Ascending aorta (tissue), 2 donors: ENCODE results near the gene SOX15. TPM values are rescaled to one million over a fixed set of nuclear protein-coding genes. Genes with fewer than 3 reads are reported as not detected.
A peak's percentile ranks its signal among the peaks of the same experiment; 100 is the strongest.

Experiments used
- DNase-seq, 2 donors: peaks; one replicate each; pipeline ENCODE4 v3.0.0-alpha.2; 2019; ENCODE audit warnings: low spot score in 2 of 2
- H3K27ac ChIP-seq, 2 donors: fragments of 200-600 bp; sonication (generic); one replicate each; pipeline ENCODE4 v1.5.1; 2016 to 2017; ENCODE audit warnings: mild to moderate bottlenecking in 1 of 2
- H3K27me3 ChIP-seq: fragments of 200-600 bp; sonication (generic); one replicate; pipeline ENCODE4 v1.5.1; 2017
- H3K36me3 ChIP-seq, 2 donors: fragments of 200-600 bp; sonication (generic); one replicate each; pipeline ENCODE4 v1.5.1; 2016
- H3K4me1 ChIP-seq, 2 donors: fragments of 200-600 bp; sonication (generic); one replicate each; pipeline ENCODE4 v1.5.1; 2016 to 2017; ENCODE audit warnings: mild to moderate bottlenecking in 1 of 2
- H3K4me3 ChIP-seq, 2 donors: fragments of 200-600 bp; sonication (generic); one replicate each; pipeline ENCODE4 v1.5.1; 2016 to 2017; ENCODE audit warnings: mild to moderate bottlenecking in 1 of 2
- H3K9me3 ChIP-seq, 2 donors: fragments of 200-600 bp; sonication (generic); one replicate each; pipeline ENCODE4 v1.5.1; 2016
- intact Hi-C: fragments of 100-400 bp; cut with DNase I; formaldehyde crosslinking; loops from one replicate; pipeline ENCODE4 v1.15.1; 2023
- total RNA-seq: library from RNA; depleted of rRNA; stranded (reverse); fragments of >200 nt; gene quantifications from one replicate; pipeline ENCODE4 v1.1.0, GENCODE V29; 2016
- TF ChIP-seq, protein P1 (sequence below), 3 experiments: fragments of 200-600 bp in 2 of 3; fragments of 450-650 bp in 1 of 3; sonication (generic) in 2 of 3; IDR thresholded peaks; one replicate each; pipeline ENCODE4 v1.5.1; 2016 to 2019; ENCODE audit warnings: antibody characterized with exemption in 3 of 3, mild to moderate bottlenecking in 1 of 3, moderate library complexity in 1 of 3

The SOX15 gene
- total RNA-seq, 1 donor from 2014 or later = not detected

DNA sequence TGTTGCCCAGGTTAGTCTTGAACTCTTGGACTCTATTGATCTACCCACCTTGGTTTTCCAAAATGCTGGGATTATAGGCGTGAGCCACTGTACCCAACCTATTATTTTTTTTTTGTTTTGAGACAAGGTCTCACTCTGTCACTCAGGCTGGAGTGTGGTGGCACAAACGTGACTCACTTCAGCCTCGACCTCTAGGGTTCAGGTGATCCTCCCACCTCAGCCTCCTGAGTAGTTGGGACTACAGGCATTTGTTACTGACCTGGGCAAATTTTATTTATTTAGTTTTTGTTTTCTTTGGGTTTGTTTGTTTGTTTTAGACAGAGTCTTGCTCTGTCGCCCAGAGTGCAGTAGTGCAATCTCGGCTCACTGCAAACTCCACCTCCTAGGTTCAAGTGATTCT, 33.8 kb upstream of the SOX15 start:
- Histone ChIP-seq H3K27me3 (no peaks in the 10 kb centered on the region), H3K4me3 (no peak overlapping the region), H3K27ac (no peak overlapping the region), H3K9me3 (no peaks in the 10 kb centered on the region), H3K36me3 (no peaks in the 10 kb centered on the region), H3K4me1 (peaks cover 0 to 4% of the 10 kb centered on the region in 2 donors)
- intact Hi-C loops = no loop called here
- TF ChIP-seq, protein P1, sequence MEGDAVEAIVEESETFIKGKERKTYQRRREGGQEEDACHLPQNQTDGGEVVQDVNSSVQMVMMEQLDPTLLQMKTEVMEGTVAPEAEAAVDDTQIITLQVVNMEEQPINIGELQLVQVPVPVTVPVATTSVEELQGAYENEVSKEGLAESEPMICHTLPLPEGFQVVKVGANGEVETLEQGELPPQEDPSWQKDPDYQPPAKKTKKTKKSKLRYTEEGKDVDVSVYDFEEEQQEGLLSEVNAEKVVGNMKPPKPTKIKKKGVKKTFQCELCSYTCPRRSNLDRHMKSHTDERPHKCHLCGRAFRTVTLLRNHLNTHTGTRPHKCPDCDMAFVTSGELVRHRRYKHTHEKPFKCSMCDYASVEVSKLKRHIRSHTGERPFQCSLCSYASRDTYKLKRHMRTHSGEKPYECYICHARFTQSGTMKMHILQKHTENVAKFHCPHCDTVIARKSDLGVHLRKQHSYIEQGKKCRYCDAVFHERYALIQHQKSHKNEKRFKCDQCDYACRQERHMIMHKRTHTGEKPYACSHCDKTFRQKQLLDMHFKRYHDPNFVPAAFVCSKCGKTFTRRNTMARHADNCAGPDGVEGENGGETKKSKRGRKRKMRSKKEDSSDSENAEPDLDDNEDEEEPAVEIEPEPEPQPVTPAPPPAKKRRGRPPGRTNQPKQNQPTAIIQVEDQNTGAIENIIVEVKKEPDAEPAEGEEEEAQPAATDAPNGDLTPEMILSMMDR (IDR thresholded peaks at IDR 0.05) = no peak
- no peak for DNase-seq

DNA sequence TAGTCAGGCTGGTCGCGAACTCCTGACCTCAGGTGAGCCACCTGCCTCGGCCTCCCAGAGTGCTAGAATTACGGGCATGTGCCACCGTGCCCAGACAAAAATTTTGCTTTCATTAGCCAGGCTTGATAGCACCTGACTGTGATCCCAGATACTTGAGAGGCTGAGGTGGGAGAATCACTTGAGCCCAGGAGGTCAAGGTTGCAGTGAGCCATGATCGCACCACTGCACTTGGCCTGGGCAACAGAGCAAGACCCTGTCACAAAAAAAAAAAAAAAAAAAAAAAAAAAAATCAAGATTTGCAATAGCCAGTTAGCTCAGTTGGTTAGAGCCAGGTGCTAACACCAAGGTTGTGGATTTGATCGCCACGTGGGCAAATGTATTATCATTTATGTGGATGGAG, 30.9 kb upstream of the SOX15 start:
- no peak overlapping the region for H3K4me3 ChIP-seq
- DNase-seq = no peak
- no peak overlapping the region for H3K27ac ChIP-seq
- TF ChIP-seq, protein P1 (IDR thresholded peaks at IDR 0.05) = no peak
- H3K27me3 ChIP-seq = no peaks in the 10 kb centered on the region
- no peaks in the 10 kb centered on the region for H3K36me3 ChIP-seq
- H3K4me1 ChIP-seq = no peaks in the 10 kb centered on the region
- no peaks in the 10 kb centered on the region for H3K9me3 ChIP-seq
- intact Hi-C loops = no loop called here

DNA sequence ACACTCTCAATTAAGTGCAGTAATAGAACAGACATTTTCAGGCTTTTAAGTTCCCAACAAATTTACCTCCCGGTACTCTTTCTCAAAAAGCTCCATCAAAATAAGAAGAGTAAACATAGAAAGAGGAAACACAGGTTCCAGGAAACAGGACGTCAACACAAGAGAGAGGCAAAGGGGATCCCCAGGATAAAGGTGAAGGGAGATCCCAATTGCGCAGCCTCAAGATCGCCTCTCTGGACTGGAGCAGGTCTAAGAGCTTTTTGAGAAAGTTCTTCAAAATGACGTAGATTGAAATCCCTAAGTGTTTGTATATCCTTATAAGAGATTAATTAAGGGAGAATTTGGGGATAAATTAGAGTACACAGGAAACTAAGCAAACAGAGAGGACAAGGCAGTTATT, 28.7 kb upstream of the SOX15 start:
- TF ChIP-seq, protein P1 (IDR thresholded peaks at IDR 0.05) = no peak
- H3K9me3 ChIP-seq = no peaks in the 10 kb centered on the region
- peaks cover 0 to 6% of the 10 kb centered on the region in 2 donors for H3K4me1 ChIP-seq
- no peak for DNase-seq
- no peak overlapping the region for H3K27ac ChIP-seq
- no peaks in the 10 kb centered on the region for H3K36me3 ChIP-seq
- intact Hi-C loops = loop anchor here (10.0 kb wide), 1 partner anchor 226 kb away; no protein-coding TSS in a partner anchor
- no peak overlapping the region for H3K4me3 ChIP-seq
- no peaks in the 10 kb centered on the region for H3K27me3 ChIP-seq

DNA sequence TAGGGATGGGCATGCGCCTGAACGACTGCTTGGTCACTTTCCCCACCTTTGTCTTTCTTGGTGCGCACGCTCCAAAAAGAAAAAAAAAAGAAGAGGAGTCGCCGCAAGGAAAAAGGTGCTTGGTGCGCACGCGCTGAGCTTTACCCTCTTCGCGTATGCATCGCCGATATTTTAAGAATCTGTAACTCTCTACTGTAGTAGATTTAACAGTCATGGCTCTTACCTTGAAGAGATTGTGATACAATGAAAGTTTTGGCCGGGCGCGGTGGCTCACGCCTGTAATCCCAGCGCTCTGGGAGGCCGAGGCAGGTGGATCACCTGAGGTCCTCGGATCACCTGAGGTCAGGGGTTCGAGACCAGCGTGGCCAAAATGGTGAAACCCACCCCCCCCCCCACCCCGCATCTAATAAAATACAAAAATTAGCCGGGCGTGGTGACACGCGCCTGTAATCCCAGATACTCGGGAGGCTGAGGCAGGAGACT, 25.4 kb upstream of the SOX15 start:
- peak overlapping the region; percentile 50 to 70 for H3K4me3 ChIP-seq
- H3K36me3 ChIP-seq = no peaks in the 10 kb centered on the region
- no peaks in the 10 kb centered on the region for H3K27me3 ChIP-seq
- H3K4me1 ChIP-seq = peaks cover 0 to 24% of the 10 kb centered on the region in 2 donors
- intact Hi-C loops = loop anchor here (1.0 to 10.0 kb wide), 5 partner anchors 12 to 265 kb away; partner anchors contain the start of gene SAT2
- DNase-seq = no peak
- peak overlapping the region; percentile 85 to 89 for H3K27ac ChIP-seq
- no peaks in the 10 kb centered on the region for H3K9me3 ChIP-seq
- TF ChIP-seq, protein P1 (IDR thresholded peaks at IDR 0.05) = no peak

DNA sequence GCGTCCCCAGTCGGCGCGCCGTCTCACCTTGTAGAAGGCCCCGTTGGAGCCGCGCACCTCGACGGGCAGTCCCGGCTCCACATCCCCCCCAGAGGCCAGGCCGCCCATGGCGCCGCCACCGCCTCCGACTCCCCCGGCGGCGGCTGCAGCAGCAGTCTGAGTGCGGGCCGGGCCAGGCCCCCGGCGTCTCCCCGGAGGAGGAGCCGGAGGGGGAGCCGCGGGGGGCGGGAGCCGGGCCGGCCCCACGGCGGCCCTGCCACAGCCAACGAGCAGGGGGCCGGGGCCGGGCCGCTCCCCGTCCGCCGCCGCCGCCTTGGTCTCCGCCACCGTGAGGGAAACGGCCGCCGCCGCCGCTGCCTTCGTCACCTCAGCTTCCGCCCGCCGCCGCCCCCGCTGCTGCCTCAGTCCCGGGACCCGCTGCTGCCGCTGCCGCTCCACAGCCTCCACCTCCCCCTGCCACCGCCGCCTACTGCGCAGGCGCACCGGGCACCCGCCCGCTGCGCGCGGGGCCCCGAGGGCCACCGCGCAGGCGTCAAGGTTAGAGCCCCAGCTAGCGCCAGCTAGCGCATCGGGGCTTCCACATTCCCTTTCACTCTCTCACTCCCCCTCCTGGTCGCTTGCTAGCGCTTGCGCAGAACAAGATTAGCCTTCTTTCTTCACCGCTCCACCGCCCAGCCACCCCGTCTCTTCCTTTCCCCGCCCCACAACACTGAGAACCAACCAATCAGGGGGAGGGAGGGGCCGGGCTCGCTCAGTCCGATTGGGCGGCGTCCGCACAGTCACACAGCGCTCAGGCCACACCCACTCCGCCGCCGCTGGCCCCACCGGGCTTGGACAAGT, 24.8 kb upstream of the SOX15 start, which contains the start of gene FXR2:
FXR2 (minus strand) TSS at position 473 of the 840 bp plus-strand sequence; CDS start at position 108, 365 bp downstream.
- intact Hi-C loops = loop anchor here (1.0 to 10.0 kb wide), 7 partner anchors 13 to 264 kb away; partner anchors contain the start of genes POLR2A, SAT2 and WRAP53
- peaks cover 0 to 26% of the 10 kb centered on the region in 2 donors for H3K4me1 ChIP-seq
- TF ChIP-seq, protein P1 (IDR thresholded peaks at IDR 0.05) = peak; percentile 61 to 67 (median 62)
- no peaks in the 10 kb centered on the region for H3K27me3 ChIP-seq
- no peaks in the 10 kb centered on the region for H3K36me3 ChIP-seq
- DNase-seq = peak; percentile 98 to 100
- peak within 1 kb of the TSS; percentile 85 to 89 for H3K27ac ChIP-seq
- H3K4me3 ChIP-seq = peak within 1 kb of the TSS; percentile 91 to 97
- H3K9me3 ChIP-seq = no peaks in the 10 kb centered on the region
